GM12872 (cell line): ENCODE results near the gene PTCH1.

ENCODE experiments used
- CTCF ChIP-seq: IDR thresholded peaks from 3 replicates; pipeline ENCODE4 v1.5.1; 2011; ENCODE audit warnings: low read depth, mild to moderate bottlenecking, low read length, moderate library complexity; ENCODE audit not compliant: insufficient read depth

Gene PTCH1

DNA sequence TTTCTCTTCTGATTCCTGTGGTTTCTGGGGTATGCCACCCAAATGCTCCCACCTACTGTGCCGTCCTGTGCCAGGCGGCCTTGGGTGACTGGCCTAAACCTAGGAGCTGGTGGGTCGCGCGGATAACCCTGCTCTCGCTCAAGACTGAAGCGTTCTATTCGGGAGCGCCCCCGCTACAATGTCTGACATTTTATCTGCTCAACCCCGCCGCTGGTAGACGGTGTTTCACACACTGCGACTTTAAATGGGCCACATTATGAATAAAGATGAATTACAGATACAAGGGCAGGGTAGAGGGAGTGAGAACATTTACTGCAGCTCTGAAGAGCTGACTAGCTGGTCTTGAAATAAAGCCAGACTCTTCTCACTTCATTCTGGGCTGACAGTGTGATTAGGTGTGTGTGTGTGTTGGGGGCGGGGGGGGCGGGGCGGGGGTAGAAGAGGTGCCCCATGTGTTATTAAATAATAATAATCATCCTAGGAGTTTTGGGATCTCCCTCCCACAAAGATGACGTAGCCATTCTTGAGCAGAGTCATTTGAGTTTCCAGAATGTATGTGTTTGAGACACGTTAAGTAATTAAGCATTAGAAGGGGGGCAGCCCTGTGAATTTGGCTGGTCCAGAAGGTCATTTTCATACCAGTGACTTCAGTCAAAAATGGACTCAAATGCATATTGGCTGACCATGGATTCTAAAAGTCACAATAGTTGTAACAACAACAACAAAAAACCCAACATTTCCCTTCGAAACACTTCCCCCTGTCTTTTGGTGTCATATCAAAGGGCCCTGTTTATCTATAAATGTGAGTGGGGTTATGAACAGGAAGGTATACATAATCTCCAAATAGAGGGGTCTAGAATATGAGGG lies 1.0 kb upstream of the PTCH1 start:
- no peak for TF ChIP-seq CTCF

GRCh38 chr9:95516221-95516733 lies 494 bp downstream of the PTCH1 start:
- no peak for TF ChIP-seq CTCF

DNA sequence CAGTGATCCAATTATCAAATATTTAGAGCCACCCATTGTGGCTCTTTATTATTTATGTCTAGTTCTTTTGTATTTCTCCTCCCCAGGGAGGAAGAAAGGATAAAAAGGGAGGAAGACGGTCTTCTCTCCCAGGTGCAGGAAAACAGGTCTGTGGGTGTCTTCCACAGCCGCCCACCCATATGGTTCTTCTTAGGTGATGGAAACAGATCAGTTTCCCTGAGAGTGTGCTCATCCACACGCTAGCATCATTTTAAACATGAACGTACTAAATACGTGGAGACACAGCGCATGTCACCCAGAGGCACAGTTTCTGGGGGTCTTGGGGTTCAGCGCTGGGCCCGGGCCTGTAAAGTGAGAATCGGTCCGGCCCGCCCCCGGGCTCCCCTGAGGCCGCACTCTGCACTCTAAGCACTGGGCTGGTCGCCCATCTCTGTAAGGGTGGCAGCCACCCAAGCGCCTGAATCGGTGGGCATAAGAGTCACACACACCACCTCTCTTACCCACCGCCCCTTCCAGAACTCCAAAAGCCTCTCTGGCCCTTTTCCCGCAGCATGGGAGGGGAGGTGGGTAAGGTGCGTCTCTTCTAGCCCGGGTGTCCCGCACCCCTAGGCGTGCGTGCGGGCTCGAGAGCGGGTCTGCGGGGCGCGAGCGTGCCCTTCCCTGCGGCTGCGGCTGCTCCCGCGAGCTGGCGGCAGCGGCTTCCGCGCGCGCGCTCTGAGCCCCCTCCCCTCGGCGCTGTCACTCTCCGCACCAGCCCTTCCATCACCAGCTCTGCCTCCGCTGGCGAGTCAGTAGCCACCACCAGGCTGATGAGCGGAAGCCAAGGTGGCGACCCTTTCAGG lies 1.3 kb downstream of the PTCH1 start:
- TF ChIP-seq CTCF: no peak

DNA sequence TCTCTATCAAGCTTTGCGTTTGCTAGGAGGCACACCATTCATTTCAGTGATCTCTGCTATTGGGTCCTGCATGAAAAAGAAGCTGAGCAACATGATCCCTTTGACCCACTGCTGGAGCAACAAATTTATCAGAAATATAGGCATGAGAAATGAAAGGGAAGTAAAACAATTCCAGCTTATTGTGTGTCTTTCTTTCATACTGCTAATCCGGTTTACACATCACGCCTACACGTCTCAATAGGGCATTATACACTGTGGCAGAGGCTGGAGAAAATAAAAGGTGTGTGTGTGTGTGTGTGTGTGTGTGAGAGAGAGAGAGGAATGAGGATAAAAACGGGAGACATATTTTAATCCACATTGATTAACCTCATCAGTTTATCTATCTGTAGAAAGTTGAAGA lies 2.4 kb downstream of the PTCH1 start:
- no peak for TF ChIP-seq CTCF

GRCh38 chr9:95513711-95514110 lies 3.1 kb downstream of the PTCH1 start:
- TF ChIP-seq CTCF: no peak

GRCh38 chr9:95512709-95513095 lies 4.1 kb downstream of the PTCH1 start:
- TF ChIP-seq CTCF: no peak
